ENCODE data around the gene MTUS2.

The MTUS2 gene

GRCh38 chr13:29529754-29530153 is 709.6 kb downstream of the MTUS2 start:
- TF ChIP-seq CTCF (IDR thresholded peaks at IDR 0.05; ENCODE audit: low read depth, low read length), result no peak
- DNase-seq, result no peak
- H3K36me3 ChIP-seq, result peaks cover 77% of the 10 kb centered on the region

GRCh38 chr13:29530901-29531300 is 710.8 kb downstream of the MTUS2 start:
- H3K4me1 ChIP-seq, result no peaks in the 10 kb centered on the region; the same call in none of the 2 replicates
- TF ChIP-seq CTCF (IDR thresholded peaks at IDR 0.05; ENCODE audit: low read depth, low read length), result no peak
- H3K9me3 ChIP-seq, result no peaks in the 10 kb centered on the region
- no peaks in the 10 kb centered on the region for H3K27me3 ChIP-seq
- no peak for DNase-seq
- H3K4me3 ChIP-seq (ENCODE audit: low read depth, low read length), result no peak overlapping the region
- peaks cover 83% of the 10 kb centered on the region for H3K36me3 ChIP-seq

More at GRCh38 chr13:29529754-29530153, 709.6 kb downstream of the MTUS2 start:
- H3K27me3 ChIP-seq, result no peaks in the 10 kb centered on the region
- no peaks in the 10 kb centered on the region for H3K4me1 ChIP-seq
- H3K9me3 ChIP-seq, result no peaks in the 10 kb centered on the region
- H3K4me3 ChIP-seq (ENCODE audit: low read depth, low read length), result no peak overlapping the region

- no peak overlapping the region for H3K4me3 ChIP-seq (ENCODE audit: low read depth, low read length)
- H3K4me1 ChIP-seq, result peaks cover 6% of the 10 kb centered on the region
- no peak for TF ChIP-seq CTCF (IDR thresholded peaks at IDR 0.05; ENCODE audit: low read depth, low read length)
- H3K36me3 ChIP-seq, result peaks cover 82% of the 10 kb centered on the region
- no peaks in the 10 kb centered on the region for H3K9me3 ChIP-seq
- DNase-seq, result no peak
- no peaks in the 10 kb centered on the region for H3K27me3 ChIP-seq
Observed at GRCh38 chr13:29532116-29532515, 712.0 kb downstream of the MTUS2 start.

- Histone ChIP-seq H3K4me3 (ENCODE audit: low read depth, low read length) (no peak overlapping the region), H3K36me3 (peaks cover 81% of the 10 kb centered on the region), H3K4me1 (peaks cover 12% of the 10 kb centered on the region), H3K27me3 (no peaks in the 10 kb centered on the region), H3K9me3 (no peaks in the 10 kb centered on the region)
- DNase-seq, result no peak
- no peak for TF ChIP-seq CTCF (IDR thresholded peaks at IDR 0.05; ENCODE audit: low read depth, low read length)
Observed at GRCh38 chr13:29532821-29533220, 712.7 kb downstream of the MTUS2 start.

- no peak for TF ChIP-seq CTCF (IDR thresholded peaks at IDR 0.05; ENCODE audit: low read depth, low read length)
- Histone ChIP-seq H3K9me3 (no peaks in the 10 kb centered on the region), H3K27me3 (no peaks in the 10 kb centered on the region), H3K4me3 (ENCODE audit: low read depth, low read length) (no peak overlapping the region), H3K4me1 (peaks cover 12% of the 10 kb centered on the region), H3K36me3 (peaks cover 69% of the 10 kb centered on the region)
- DNase-seq, result no peak
Observed at GRCh38 chr13:29534083-29534482, 713.9 kb downstream of the MTUS2 start.

GRCh38 chr13:29535663-29536655 is 715.8 kb downstream of the MTUS2 start:
- Histone ChIP-seq H3K9me3 (no peaks in the 10 kb centered on the region), H3K4me3 (ENCODE audit: low read depth, low read length) (no peak overlapping the region), H3K36me3 (peaks cover 57% of the 10 kb centered on the region), H3K27me3 (no peaks in the 10 kb centered on the region), H3K4me1 (peaks cover 12% of the 10 kb centered on the region)
- no peak for TF ChIP-seq CTCF (IDR thresholded peaks at IDR 0.05; ENCODE audit: low read depth, low read length)
- DNase-seq, result no peak

Data from BE2C (cell line).